ENCODE data around the gene SCO2.

Gene SCO2

GRCh38 chr22:50517495-50518260, 7.7 kb downstream of the SCO2 start:
- no peak for DNase-seq

- no peak for DNase-seq
Measured at GRCh38 chr22:50516891-50517290, 8.5 kb downstream of the SCO2 start.

- DNase-seq = no peak
Measured at GRCh38 chr22:50516068-50516467, 9.3 kb downstream of the SCO2 start.

GRCh38 chr22:50513175-50513574, 12.2 kb downstream of the SCO2 start:
- no peak for DNase-seq

- DNase-seq = no peak
Measured at GRCh38 chr22:50508897-50509296, 16.5 kb downstream of the SCO2 start.

GRCh38 chr22:50507991-50508884, 17.2 kb downstream of the SCO2 start, which contains the start of gene NCAPH2:
NCAPH2 (plus strand) TSS chr22:50508224; CDS start chr22:50508338, 114 bp downstream.
- peak; percentile 90 for DNase-seq

- DNase-seq = peak; percentile 89
Measured at GRCh38 chr22:50507421-50507990, 17.9 kb downstream of the SCO2 start, which contains the start of gene LMF2. LMF2 (minus strand) TSS chr22:50507702; CDS start chr22:50507675, 27 bp downstream.

GRCh38 chr22:50506611-50507420, 18.6 kb downstream of the SCO2 start:
- DNase-seq = no peak

- no peak for DNase-seq
Measured at GRCh38 chr22:50505776-50506610, 19.4 kb downstream of the SCO2 start.

- DNase-seq = no peak
Measured at GRCh38 chr22:50505276-50505775, 20.1 kb downstream of the SCO2 start.

- no peak for DNase-seq
Measured at GRCh38 chr22:50504369-50505211, 20.8 kb downstream of the SCO2 start.

- DNase-seq = no peak
Measured at GRCh38 chr22:50503475-50504145, 21.8 kb downstream of the SCO2 start.

- no peak for DNase-seq
Measured at GRCh38 chr22:50502628-50503474, 22.5 kb downstream of the SCO2 start.

GRCh38 chr22:50502096-50502495, 23.3 kb downstream of the SCO2 start:
- DNase-seq = no peak

- no peak for DNase-seq
Measured at GRCh38 chr22:50500452-50500851, 24.9 kb downstream of the SCO2 start.

GRCh38 chr22:50498322-50498890, 27.0 kb downstream of the SCO2 start:
- DNase-seq = peak; percentile 78

- no peak for DNase-seq
Measured at GRCh38 chr22:50497093-50497492, 28.3 kb downstream of the SCO2 start.

- DNase-seq = no peak
Measured at GRCh38 chr22:50490531-50491308, 34.7 kb downstream of the SCO2 start.
